Subcutaneous adipose tissue (tissue), 4 donors: Measurements from ENCODE around the gene COL26A1. TPM values are rescaled to one million over a fixed set of nuclear protein-coding genes. Genes with fewer than 3 reads are reported as not detected.

Experiments
- total RNA-seq, 4 donors: library from RNA; depleted of rRNA; stranded (reverse); fragments of >200 nt; gene quantifications; one replicate each; pipeline ENCODE4 v1.1.0, GENCODE V29; 2016
- TF ChIP-seq, protein P1 (sequence below): fragments of 450-650 bp; IDR thresholded peaks from one replicate; pipeline ENCODE4 v1.5.1; 2016; ENCODE audit warnings: low read depth, mild to moderate bottlenecking, control low read depth, antibody characterized with exemption, moderate library complexity

COL26A1 gene
- total RNA-seq, 4 donors from 2014 or later = not detected

DNA sequence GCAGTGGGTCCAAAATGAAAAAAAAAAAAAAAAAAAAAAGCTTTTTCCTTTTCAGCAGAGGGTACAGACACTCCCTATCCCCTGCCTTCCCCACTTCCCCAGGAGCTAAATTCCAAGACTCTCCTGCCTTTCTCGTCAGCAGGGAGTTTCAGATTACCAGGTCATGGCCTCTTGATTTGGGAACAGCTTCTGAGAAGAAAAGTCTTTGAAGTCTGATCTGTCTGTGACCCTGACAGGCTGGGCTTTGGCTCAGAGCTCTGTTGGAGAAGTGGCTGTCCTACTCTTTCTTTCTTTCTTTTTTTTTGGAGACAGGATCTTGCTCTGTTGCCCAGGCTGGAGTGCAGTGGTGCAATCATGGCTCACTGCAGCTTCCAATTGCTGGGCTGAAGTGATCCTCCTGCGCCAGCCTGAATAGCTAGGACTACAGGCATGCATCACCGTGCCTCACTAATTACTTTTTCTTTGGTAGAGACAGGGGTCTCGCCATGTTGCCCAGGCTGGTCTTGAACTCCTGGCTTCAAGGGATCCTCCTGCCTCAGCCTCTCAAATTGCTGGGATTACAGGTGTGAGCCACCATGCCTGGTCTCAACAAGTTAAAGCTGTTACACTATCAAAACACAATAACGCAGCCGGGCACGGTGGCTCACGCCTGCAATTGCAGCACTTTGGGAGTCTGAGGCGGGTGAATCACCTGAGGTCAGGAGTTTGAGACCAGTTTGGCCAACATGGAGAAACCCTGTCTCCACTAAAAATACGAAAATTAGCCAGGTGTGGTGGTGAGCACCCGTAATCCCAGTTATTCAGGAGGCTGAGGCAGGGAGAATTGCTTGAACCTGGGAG lies 59.9 kb downstream of the COL26A1 start:
- TF ChIP-seq, protein P1, sequence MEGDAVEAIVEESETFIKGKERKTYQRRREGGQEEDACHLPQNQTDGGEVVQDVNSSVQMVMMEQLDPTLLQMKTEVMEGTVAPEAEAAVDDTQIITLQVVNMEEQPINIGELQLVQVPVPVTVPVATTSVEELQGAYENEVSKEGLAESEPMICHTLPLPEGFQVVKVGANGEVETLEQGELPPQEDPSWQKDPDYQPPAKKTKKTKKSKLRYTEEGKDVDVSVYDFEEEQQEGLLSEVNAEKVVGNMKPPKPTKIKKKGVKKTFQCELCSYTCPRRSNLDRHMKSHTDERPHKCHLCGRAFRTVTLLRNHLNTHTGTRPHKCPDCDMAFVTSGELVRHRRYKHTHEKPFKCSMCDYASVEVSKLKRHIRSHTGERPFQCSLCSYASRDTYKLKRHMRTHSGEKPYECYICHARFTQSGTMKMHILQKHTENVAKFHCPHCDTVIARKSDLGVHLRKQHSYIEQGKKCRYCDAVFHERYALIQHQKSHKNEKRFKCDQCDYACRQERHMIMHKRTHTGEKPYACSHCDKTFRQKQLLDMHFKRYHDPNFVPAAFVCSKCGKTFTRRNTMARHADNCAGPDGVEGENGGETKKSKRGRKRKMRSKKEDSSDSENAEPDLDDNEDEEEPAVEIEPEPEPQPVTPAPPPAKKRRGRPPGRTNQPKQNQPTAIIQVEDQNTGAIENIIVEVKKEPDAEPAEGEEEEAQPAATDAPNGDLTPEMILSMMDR = no peak

DNA sequence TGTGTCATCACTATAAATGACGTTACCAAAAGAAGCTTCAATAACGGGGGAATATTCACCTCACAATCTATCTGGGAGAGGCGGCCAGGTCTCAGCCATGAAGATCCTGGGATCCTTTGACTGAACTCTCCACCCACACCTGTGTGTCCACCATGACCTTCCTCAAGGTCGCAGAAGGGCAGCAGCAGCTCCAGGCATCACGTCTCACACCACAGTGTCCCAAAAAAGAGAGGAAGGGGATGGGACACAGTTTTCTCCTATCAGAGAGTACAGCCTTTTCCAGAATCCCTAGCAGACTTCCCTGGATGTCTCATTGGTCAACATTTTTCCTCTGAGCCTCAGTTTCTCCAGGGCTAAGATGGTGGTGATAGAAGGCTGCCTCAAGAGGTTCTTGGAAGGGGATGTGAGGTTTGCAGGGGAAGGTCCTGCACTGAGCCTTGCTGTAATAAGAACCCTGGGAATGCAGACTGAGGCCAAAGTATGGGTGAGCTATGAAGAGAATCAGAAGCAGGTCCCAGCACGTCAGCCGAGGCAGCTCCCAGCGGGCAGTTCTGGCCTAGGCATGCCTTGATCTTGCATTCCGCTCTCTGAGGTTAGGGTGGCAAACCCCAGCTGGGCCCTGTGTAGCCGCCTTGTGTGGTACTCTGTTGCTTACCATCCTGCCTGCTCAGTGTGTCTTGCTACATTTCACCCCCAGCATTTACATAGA lies 63.8 kb downstream of the COL26A1 start:
- TF ChIP-seq, protein P1 = no peak

DNA sequence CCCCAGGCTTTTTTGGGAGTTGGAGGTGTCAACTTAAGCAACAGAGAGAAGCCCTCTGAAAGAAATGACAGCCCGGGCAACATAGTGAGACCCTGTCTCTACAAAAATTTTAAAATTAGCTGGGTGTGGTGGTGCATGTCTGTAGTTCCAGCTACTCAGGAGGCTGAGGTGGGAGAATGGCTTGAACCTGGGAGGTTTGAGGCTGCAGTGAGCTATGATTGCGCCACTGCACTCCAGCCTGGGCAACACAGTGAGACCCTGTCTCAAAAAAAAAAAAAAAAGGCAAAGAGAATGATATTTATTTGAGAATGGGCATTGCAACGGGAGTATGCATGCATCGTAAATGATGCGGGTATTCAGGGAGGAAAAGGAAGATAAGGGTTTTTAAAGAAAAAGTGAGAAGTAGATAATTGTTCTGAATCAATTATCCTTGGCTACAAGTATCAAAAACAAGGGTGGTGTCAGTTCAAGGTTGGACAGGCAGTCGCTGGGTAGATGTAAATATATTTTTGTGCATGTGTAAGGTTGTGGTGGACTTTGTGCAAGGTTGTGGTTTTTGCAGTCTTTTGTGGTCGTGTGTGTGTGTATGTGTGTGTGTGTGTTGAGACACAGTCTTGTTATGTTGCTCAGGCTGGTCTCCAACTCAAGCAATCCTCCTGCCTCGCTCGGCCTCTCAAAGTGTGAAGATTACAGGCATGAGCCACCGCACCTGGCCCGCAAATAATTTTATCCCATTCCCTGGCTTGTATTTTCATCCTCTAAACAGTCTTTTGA lies 65.6 kb downstream of the COL26A1 start:
- TF ChIP-seq, protein P1 = no peak

DNA sequence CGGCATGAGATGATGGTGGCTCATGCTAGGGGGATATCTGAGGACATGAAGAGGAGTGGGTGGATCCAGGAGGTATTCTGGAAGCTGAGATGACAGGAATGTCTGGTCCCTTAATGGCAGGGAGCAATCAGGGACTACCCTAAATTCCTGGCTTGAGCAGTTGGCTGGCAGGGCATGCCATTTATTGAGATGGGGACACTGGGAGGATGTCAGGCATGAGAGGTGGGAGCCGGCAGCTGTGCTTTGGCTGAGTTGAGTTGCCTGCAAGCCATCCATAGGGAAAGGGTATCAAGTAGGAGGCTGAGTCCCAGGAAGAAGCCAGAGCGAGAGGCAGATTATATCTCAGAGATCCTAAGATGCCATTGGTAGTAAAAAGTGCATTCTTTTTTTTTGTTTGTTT lies 69.6 kb downstream of the COL26A1 start:
- TF ChIP-seq, protein P1 = no peak

DNA sequence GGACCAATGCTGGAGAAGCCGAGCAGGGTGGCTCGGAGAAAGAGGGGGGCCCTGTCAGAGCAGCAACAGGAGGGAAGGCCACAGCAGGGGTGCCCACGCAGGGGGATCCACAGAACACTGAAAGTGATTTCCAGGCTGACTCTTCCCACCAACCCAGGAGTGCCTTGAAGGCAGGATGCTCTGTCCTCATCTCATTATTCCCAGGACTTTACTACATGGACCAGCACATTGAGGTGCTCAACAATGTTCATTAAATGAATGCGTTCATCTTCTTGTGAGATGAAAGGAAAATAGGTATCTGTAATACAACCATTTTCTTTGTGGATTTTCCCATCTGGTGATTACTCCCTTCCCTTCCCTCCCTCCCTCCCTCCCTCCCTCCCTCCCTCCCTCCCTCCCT lies 71.0 kb downstream of the COL26A1 start:
- TF ChIP-seq, protein P1 = no peak

DNA sequence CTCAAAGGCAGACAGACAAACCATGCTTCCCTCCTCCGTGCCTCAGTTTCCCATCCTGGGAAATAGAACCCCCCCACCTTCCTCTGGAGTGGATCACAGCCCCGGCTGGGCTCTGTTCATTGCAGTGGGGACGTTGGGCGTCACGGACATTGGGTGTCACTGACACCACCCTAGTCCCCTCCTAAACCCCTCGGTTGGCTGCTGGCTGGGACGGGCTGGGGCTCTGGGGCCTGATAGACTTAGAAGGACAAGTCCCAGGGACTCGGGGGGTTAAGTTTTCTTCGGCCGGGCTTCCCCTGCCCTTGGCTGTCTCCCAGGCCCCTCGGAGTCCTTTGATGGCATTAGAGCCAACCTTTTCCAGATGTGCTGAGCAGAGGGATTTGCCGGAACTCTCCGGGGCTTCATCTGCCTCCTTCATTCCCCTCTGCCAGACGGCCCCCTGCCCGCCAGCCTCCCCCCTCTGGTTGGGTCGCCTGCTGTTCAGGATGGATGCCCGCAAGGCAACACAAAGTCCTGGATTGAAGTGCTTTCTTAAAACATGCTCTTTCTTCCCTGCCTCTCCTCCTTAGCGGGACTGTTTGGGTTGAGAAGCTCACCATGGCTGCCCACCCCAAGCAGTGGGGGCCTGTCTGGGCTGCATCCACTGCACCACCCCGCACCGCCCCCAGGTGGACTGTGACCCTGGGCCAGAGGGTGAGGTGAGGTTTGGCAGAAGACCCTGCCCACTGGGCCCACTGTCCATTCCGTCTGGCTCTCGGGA lies 73.0 kb downstream of the COL26A1 start:
- TF ChIP-seq, protein P1 = no peak
